Nephron (organoid): ENCODE data around the gene ANKRD2.

ENCODE experiments used
- H3K27ac Mint-ChIP-seq, 3 experiments: 2 replicates each; pipeline ENCODE4 v1.8.0; 2020; ENCODE audit warnings: mixed read lengths in 3 of 3, mild to moderate bottlenecking in 2 of 3, moderate library complexity in 1 of 3
- H3K27me3 Mint-ChIP-seq: 2 replicates; pipeline ENCODE4 v1.8.0; 2021; ENCODE audit warnings: low read depth, mild to moderate bottlenecking, moderate library complexity, mixed read lengths
- H3K36me3 Mint-ChIP-seq: 2 replicates; pipeline ENCODE4 v1.8.0; 2020; ENCODE audit warnings: low read depth, mixed read lengths
- H3K4me1 Mint-ChIP-seq: 2 replicates; pipeline ENCODE4 v1.8.0; 2020; ENCODE audit warnings: mixed read lengths
- H3K4me3 Mint-ChIP-seq, 3 experiments: 2 replicates each; pipeline ENCODE4 v1.8.0; 2020; ENCODE audit warnings: mild to moderate bottlenecking in 3 of 3, mixed read lengths in 3 of 3, moderate library complexity in 2 of 3
- H3K9me3 Mint-ChIP-seq: 2 replicates; pipeline ENCODE4 v1.8.0; 2020; ENCODE audit warnings: mixed read lengths
- TF ChIP-seq, protein P1 (sequence below), 3 experiments: fragments of 200-600 bp; sonication (generic); IDR thresholded peaks; one replicate each; pipeline ENCODE4 v1.5.0; 2021; ENCODE audit warnings: antibody characterized with exemption in 3 of 3; ENCODE audit not compliant: unreplicated experiment in 3 of 3

Gene ANKRD2

GRCh38 chr10:97563337-97563736 lies 9.2 kb upstream of the ANKRD2 start:
- Mint-ChIP-seq H3K9me3 (no peaks in the 10 kb centered on the region), H3K4me1 (no peaks in the 10 kb centered on the region), H3K36me3 (no peaks in the 10 kb centered on the region), H3K27ac (no peak overlapping the region), H3K27me3 (peaks cover 3% of the 10 kb centered on the region), H3K4me3 (no peak overlapping the region)
- TF ChIP-seq, protein P1, sequence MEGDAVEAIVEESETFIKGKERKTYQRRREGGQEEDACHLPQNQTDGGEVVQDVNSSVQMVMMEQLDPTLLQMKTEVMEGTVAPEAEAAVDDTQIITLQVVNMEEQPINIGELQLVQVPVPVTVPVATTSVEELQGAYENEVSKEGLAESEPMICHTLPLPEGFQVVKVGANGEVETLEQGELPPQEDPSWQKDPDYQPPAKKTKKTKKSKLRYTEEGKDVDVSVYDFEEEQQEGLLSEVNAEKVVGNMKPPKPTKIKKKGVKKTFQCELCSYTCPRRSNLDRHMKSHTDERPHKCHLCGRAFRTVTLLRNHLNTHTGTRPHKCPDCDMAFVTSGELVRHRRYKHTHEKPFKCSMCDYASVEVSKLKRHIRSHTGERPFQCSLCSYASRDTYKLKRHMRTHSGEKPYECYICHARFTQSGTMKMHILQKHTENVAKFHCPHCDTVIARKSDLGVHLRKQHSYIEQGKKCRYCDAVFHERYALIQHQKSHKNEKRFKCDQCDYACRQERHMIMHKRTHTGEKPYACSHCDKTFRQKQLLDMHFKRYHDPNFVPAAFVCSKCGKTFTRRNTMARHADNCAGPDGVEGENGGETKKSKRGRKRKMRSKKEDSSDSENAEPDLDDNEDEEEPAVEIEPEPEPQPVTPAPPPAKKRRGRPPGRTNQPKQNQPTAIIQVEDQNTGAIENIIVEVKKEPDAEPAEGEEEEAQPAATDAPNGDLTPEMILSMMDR (IDR thresholded peaks at IDR 0.05; ENCODE audit: unreplicated experiment in 3 of 3), result no peak

GRCh38 chr10:97564776-97565175 lies 7.8 kb upstream of the ANKRD2 start:
- no peaks in the 10 kb centered on the region for H3K9me3 Mint-ChIP-seq
- no peak overlapping the region for H3K4me3 Mint-ChIP-seq
- H3K27ac Mint-ChIP-seq, result no peak overlapping the region
- TF ChIP-seq, protein P1 (IDR thresholded peaks at IDR 0.05; ENCODE audit: unreplicated experiment in 3 of 3), result no peak
- H3K36me3 Mint-ChIP-seq, result no peaks in the 10 kb centered on the region
- peaks cover 3% of the 10 kb centered on the region for H3K27me3 Mint-ChIP-seq
- no peaks in the 10 kb centered on the region for H3K4me1 Mint-ChIP-seq

DNA sequence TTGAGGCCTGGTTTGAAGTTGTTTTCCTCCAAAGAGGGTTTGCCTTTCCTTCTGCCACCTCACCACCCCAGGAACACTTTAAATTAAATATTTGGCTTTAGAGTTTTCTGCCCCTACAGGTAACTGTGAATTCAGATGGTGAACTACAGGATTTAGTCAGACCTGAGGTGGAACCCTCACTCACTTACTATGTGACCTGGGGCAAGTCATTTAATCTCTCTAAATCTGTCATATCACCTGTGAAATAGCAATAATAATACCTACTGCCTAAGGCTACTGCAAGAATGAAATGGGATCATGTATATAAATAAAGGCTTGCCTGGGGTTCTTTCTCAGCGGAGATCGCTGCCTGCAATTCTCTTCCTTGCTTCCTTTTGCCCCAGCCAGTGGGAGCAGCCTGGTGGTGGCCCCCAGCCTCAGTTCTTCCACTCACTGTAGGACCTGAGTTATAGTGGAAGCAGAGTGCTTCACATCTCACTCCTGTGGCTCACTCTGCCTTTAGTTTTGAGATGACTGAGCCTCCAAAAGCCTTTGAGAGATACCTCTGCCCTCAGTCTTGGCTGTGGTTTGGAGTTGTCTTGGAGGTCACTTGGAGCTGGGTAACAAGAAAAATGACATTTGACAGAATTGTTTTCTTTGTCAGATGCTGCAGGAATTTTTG lies 6.1 kb upstream of the ANKRD2 start:
- H3K9me3 Mint-ChIP-seq, result no peaks in the 10 kb centered on the region
- TF ChIP-seq, protein P1 (IDR thresholded peaks at IDR 0.05; ENCODE audit: unreplicated experiment in 3 of 3), result no peak

GRCh38 chr10:97567891-97568290 lies 4.7 kb upstream of the ANKRD2 start:
- no peak overlapping the region for H3K4me3 Mint-ChIP-seq
- no peaks in the 10 kb centered on the region for H3K36me3 Mint-ChIP-seq
- TF ChIP-seq, protein P1 (IDR thresholded peaks at IDR 0.05; ENCODE audit: unreplicated experiment in 3 of 3), result no peak
- H3K9me3 Mint-ChIP-seq, result no peaks in the 10 kb centered on the region
- H3K27ac Mint-ChIP-seq, result no peak overlapping the region
- peaks cover 4% of the 10 kb centered on the region for H3K27me3 Mint-ChIP-seq
- peaks cover 17% of the 10 kb centered on the region for H3K4me1 Mint-ChIP-seq

More for the DNA sequence above, 6.1 kb upstream of the ANKRD2 start:
- Mint-ChIP-seq H3K4me1 (peaks cover 6% of the 10 kb centered on the region), H3K36me3 (no peaks in the 10 kb centered on the region), H3K27ac (peak overlapping the region in 1 of 3 experiments; percentile 25), H3K27me3 (peaks cover 4% of the 10 kb centered on the region), H3K4me3 (no peak overlapping the region)

GRCh38 chr10:97570146-97570788 lies 2.3 kb upstream of the ANKRD2 start:
- TF ChIP-seq, protein P1 (IDR thresholded peaks at IDR 0.05; ENCODE audit: unreplicated experiment in 3 of 3), result no peak
- H3K4me1 Mint-ChIP-seq, result peaks cover 31% of the 10 kb centered on the region
- H3K9me3 Mint-ChIP-seq, result no peaks in the 10 kb centered on the region
- peaks cover 4% of the 10 kb centered on the region for H3K27me3 Mint-ChIP-seq
- H3K27ac Mint-ChIP-seq, result no peak overlapping the region
- H3K4me3 Mint-ChIP-seq, result no peak overlapping the region
- no peaks in the 10 kb centered on the region for H3K36me3 Mint-ChIP-seq
